Vagina (tissue), 2 donors: ENCODE results near the gene P3H1. TPM values are rescaled to one million over a fixed set of nuclear protein-coding genes. Genes with fewer than 3 reads are reported as not detected.
A peak's percentile ranks its signal among the peaks of the same experiment; 100 is the strongest.

Experiments
- DNase-seq, 2 donors: peaks; one replicate each; pipeline ENCODE4 v3.0.0-alpha.2; 2017; ENCODE audit errors: extremely low spot score in 2 of 2
- H3K27ac ChIP-seq: fragments of 200-600 bp; sonication (generic); one replicate; pipeline ENCODE4 v1.5.1; 2019
- H3K27me3 ChIP-seq: fragments of 200-600 bp; sonication (generic); one replicate; pipeline ENCODE4 v1.5.1; 2019
- H3K36me3 ChIP-seq, 2 donors: fragments of 200-600 bp; sonication (generic); one replicate each; pipeline ENCODE4 v1.5.1; 2017 to 2019
- H3K4me1 ChIP-seq: fragments of 200-600 bp; sonication (generic); one replicate; pipeline ENCODE4 v1.5.1; 2019
- H3K4me3 ChIP-seq, 2 donors: fragments of 200-600 bp; sonication (generic); 1 replicate in 1 of 2; 2 replicates in 1 of 2; pipeline ENCODE4 v1.5.1; 2016 to 2019
- H3K9me3 ChIP-seq: fragments of 200-600 bp; sonication (generic); one replicate; pipeline ENCODE4 v1.5.1; 2019
- CTCF ChIP-seq, 3 experiments: fragments of 450-650 bp in 2 of 3; fragments of 200-600 bp in 1 of 3; sonication (generic) in 1 of 3; IDR thresholded peaks; one replicate each; pipeline ENCODE4 v1.5.1; 2017 to 2019; ENCODE audit warnings: antibody characterized with exemption in 3 of 3, mild to moderate bottlenecking in 2 of 3, moderate library complexity in 2 of 3
- POLR2A ChIP-seq, 2 donors: fragments of 450-650 bp; IDR thresholded peaks; one replicate each; pipeline ENCODE4 v1.6.1; 2017; ENCODE audit warnings: antibody characterized with exemption in 2 of 2, mild to moderate bottlenecking in 2 of 2, moderate library complexity in 2 of 2
- POLR2AphosphoS5 ChIP-seq, 2 donors: sonication (generic); formaldehyde crosslinking; IDR thresholded peaks; one replicate each; pipeline ENCODE4 v1.9.0; 2017; ENCODE audit warnings: antibody characterized with exemption in 2 of 2, mild to moderate bottlenecking in 2 of 2, low read depth in 1 of 2; ENCODE audit not compliant: insufficient read depth in 1 of 2
- intact Hi-C: fragments of 100-400 bp; cut with DNase I; formaldehyde crosslinking; loops from one replicate; pipeline ENCODE4 v1.15.1; 2023
- total RNA-seq: library from RNA; depleted of rRNA; stranded (reverse); fragments of >200 nt; gene quantifications from one replicate; pipeline ENCODE4 v1.2.3, GENCODE V29; 2016

Gene P3H1
- total RNA-seq, 1 donor from 2014 or later = 40.5 TPM

- Histone ChIP-seq H3K9me3 (no peaks in the 10 kb centered on the region), H3K27me3 (no peaks in the 10 kb centered on the region), H3K4me1 (no peaks in the 10 kb centered on the region), H3K4me3 (no peak overlapping the region), H3K36me3 (peaks cover 0 to 53% of the 10 kb centered on the region in 2 donors), H3K27ac (no peak overlapping the region)
- intact Hi-C loops = no loop called here
- TF ChIP-seq POLR2AphosphoS5 (IDR thresholded peaks at IDR 0.05; ENCODE audit: insufficient read depth in 1 of 2, low read depth in 1 of 2) (no peak), CTCF (IDR thresholded peaks at IDR 0.05) (no peak), POLR2A (IDR thresholded peaks at IDR 0.05) (no peak)
- no peak for DNase-seq
These were observed 16.8 kb downstream of the P3H1 start for GRCh38 chr1:42750041-42750440.

- intact Hi-C loops = no loop called here
- Histone ChIP-seq H3K36me3 (peaks cover 0 to 40% of the 10 kb centered on the region in 2 donors), H3K27me3 (no peaks in the 10 kb centered on the region), H3K4me3 (no peak overlapping the region), H3K27ac (no peak overlapping the region), H3K4me1 (no peaks in the 10 kb centered on the region), H3K9me3 (no peaks in the 10 kb centered on the region)
- no peak for TF ChIP-seq POLR2A (IDR thresholded peaks at IDR 0.05)
- TF ChIP-seq POLR2AphosphoS5 (IDR thresholded peaks at IDR 0.05; ENCODE audit: insufficient read depth in 1 of 2, low read depth in 1 of 2) = no peak
- no peak for TF ChIP-seq CTCF (IDR thresholded peaks at IDR 0.05)
- DNase-seq = no peak
These were observed 18.1 kb downstream of the P3H1 start for GRCh38 chr1:42748461-42749410.

- no peaks in the 10 kb centered on the region for H3K4me1 ChIP-seq
- no peak overlapping the region for H3K4me3 ChIP-seq
- no peak for DNase-seq
- H3K9me3 ChIP-seq = no peaks in the 10 kb centered on the region
- intact Hi-C loops = no loop called here
- TF ChIP-seq CTCF (IDR thresholded peaks at IDR 0.05) (no peak), POLR2A (IDR thresholded peaks at IDR 0.05) (no peak), POLR2AphosphoS5 (IDR thresholded peaks at IDR 0.05; ENCODE audit: insufficient read depth in 1 of 2, low read depth in 1 of 2) (no peak)
- no peak overlapping the region for H3K27ac ChIP-seq
- H3K36me3 ChIP-seq = peaks cover 0 to 40% of the 10 kb centered on the region in 2 donors
- no peaks in the 10 kb centered on the region for H3K27me3 ChIP-seq
These were observed 18.8 kb downstream of the P3H1 start for GRCh38 chr1:42748021-42748420.

GRCh38 chr1:42747125-42747524, 19.7 kb downstream of the P3H1 start:
- Histone ChIP-seq H3K9me3 (no peaks in the 10 kb centered on the region), H3K4me3 (no peak overlapping the region), H3K36me3 (peaks cover 0 to 34% of the 10 kb centered on the region in 2 donors), H3K27ac (no peak overlapping the region), H3K27me3 (no peaks in the 10 kb centered on the region), H3K4me1 (peaks cover 4% of the 10 kb centered on the region)
- no peak for DNase-seq
- no peak for TF ChIP-seq POLR2A (IDR thresholded peaks at IDR 0.05)
- TF ChIP-seq POLR2AphosphoS5 (IDR thresholded peaks at IDR 0.05; ENCODE audit: insufficient read depth in 1 of 2, low read depth in 1 of 2) = peak in 1 of 2 donors; percentile 15
- TF ChIP-seq CTCF (IDR thresholded peaks at IDR 0.05) = peak; percentile 14 to 50 (median 37)
- intact Hi-C loops = no loop called here
